ENCODE results near the gene RGSL1. TPM values are rescaled to one million over a fixed set of nuclear protein-coding genes. Genes with fewer than 3 reads are reported as not detected.

Gene RGSL1
- total and polyA plus RNA-seq, 2 of the 8 experiments (the other 6 are each of a cell fraction or from before 2014, with no cell fraction given) = not detected

GRCh38 chr1:182568647-182569284 is 118.8 kb downstream of the RGSL1 start:
- Histone ChIP-seq H4K91ac (replicated peaks; ENCODE audit: insufficient read length, low read length) (no peak overlapping the region), H3K27me3 (replicated peaks in 1 of 4; ENCODE audit: control insufficient read depth in 3 of 4, extremely low read depth in 1 of 4, insufficient read depth in 3 of 4, low read length in 3 of 4) (no peaks in the 10 kb centered on the region), H3K9me3 (ENCODE audit: insufficient read depth in 2 of 2, low read depth in 1 of 2, low read length in 1 of 2) (no peaks in the 10 kb centered on the region; a peak in 1 of 4 replicates), H3K23me2 (ENCODE audit: low read depth, low read length) (no peaks in the 10 kb centered on the region), H3K14ac (ENCODE audit: insufficient read length) (no peak overlapping the region), H4K5ac (ENCODE audit: insufficient read length, low read depth, low read length) (no peak overlapping the region), H3K9ac (replicated peaks in 1 of 4; ENCODE audit: extremely low read depth in 1 of 4, low read depth in 3 of 4, low read length in 3 of 4) (no peak overlapping the region), H3K18ac (ENCODE audit: extremely low read depth, low read length) (no peak overlapping the region), H3K79me1 (ENCODE audit: low read depth, low read length) (no peaks in the 10 kb centered on the region), H2BK5ac (ENCODE audit: low read depth, low read length) (no peak overlapping the region), H4K8ac (ENCODE audit: extremely low read depth, insufficient read depth, low read length) (no peak overlapping the region), H2AFZ (ENCODE audit: low read length) (no peak overlapping the region), H2BK15ac (ENCODE audit: low read length) (no peak overlapping the region), H4K20me1 (replicated peaks in 1 of 2; ENCODE audit: control insufficient read depth in 1 of 2, insufficient read depth in 2 of 2, low read length in 2 of 2) (no peaks in the 10 kb centered on the region), H3K4me2 (ENCODE audit: insufficient read depth in 1 of 2, low read depth in 2 of 2, low read length in 2 of 2) (no peak overlapping the region), H3K79me2 (ENCODE audit: control insufficient read depth in 1 of 2, insufficient read depth in 2 of 2, low read length in 2 of 2) (no peaks in the 10 kb centered on the region), H3K36me3 (ENCODE audit: control insufficient read depth in 2 of 4, insufficient read depth in 4 of 4, low read length in 3 of 4) (no peaks in the 10 kb centered on the region), H2BK120ac (replicated peaks; ENCODE audit: low read depth, low read length) (no peak overlapping the region), H2BK12ac (ENCODE audit: low read depth, low read length) (no peak overlapping the region), H2BK20ac (ENCODE audit: low read length) (no peak overlapping the region), H3K23ac (ENCODE audit: insufficient read length) (no peak overlapping the region), H3K4me3 (ENCODE audit: extremely low read depth in 1 of 4, insufficient read depth in 2 of 4, low read depth in 3 of 4, low read length in 4 of 4) (no peak overlapping the region), H3K4me1 (replicated peaks in 1 of 4; ENCODE audit: control insufficient read depth in 3 of 4, insufficient read depth in 4 of 4, low read length in 3 of 4) (no peaks in the 10 kb centered on the region), H3K4ac (replicated peaks; ENCODE audit: insufficient read length, low read depth, low read length) (no peak overlapping the region), H3K27ac (ENCODE audit: low read depth, low read length) (no peak overlapping the region), H2AK5ac (ENCODE audit: low read depth, low read length) (no peak overlapping the region), H3K56ac (replicated peaks; ENCODE audit: insufficient read length, low read depth, low read length) (no peak overlapping the region)
- DNase-seq (ENCODE audit: low read depth in 1 of 2, low spot score in 2 of 2) (no peak), FAIRE-seq (no peak)
- 8 to 56% methylated on average over 1 to 3 of the region's 3 CpGs for WGBS, 2 experiments (ENCODE audit: extremely low coverage in 1 of 2, insufficient coverage in 1 of 2, insufficient read length in 1 of 2, insufficient replicate concordance in 2 of 2, low coverage in 1 of 2, low lambda C conversion rate in 2 of 2, missing lambda C conversion rate in 1 of 2)
- ChIA-PET CTCF (ENCODE audit: partially characterized antibody) (interaction anchor here (0.7 to 1.7 kb wide), 2 partner anchors 85 to 258 kb away, joined by 3 to 4 read pairs; no protein-coding TSS in a partner anchor), POLR2A (ENCODE audit: partially characterized antibody) (no interaction called here)
- TF ChIP-seq CREB1 (IDR thresholded peaks at IDR 0.05) = no peak
- TF ChIP-seq BRCA1 (IDR thresholded peaks at IDR 0.05; ENCODE audit: low read depth, low read length) = no peak
- no peak for TF ChIP-seq POU5F1 (IDR thresholded peaks at IDR 0.05; ENCODE audit: low read depth, low read length)
- TF ChIP-seq POLR2AphosphoS5 (IDR thresholded peaks at IDR 0.05; ENCODE audit: low read depth, low read length) = no peak
- TF ChIP-seq YY1 (IDR thresholded peaks at IDR 0.05; ENCODE audit: low read depth, low read length) = no peak
- TF ChIP-seq PHF8 (conservative IDR thresholded peaks at IDR 0.05; ENCODE audit: low read depth, low read length) = no peak
- no peak for TF ChIP-seq HDAC6 (IDR thresholded peaks at IDR 0.05; ENCODE audit: low read depth, low read length)
- no peak for TF ChIP-seq CHD2 (IDR thresholded peaks at IDR 0.05; ENCODE audit: low read length)
- no peak for TF ChIP-seq NRF1 (IDR thresholded peaks at IDR 0.05; ENCODE audit: low read depth, low read length)
- TF ChIP-seq SAP30 (IDR thresholded peaks at IDR 0.05; ENCODE audit: insufficient read depth, insufficient replicate concordance, low read length) = no peak
- no peak for TF ChIP-seq SP4 (IDR thresholded peaks at IDR 0.05; ENCODE audit: low read length)
- no peak for TF ChIP-seq MAX (IDR thresholded peaks at IDR 0.05)
- no peak for TF ChIP-seq TBP (IDR thresholded peaks at IDR 0.05; ENCODE audit: low read depth, low read length)

All from H1 (cell line).